IMR-90 (cell line): ENCODE results near the gene HSD17B4.

Source experiments
- BHLHE40 ChIP-seq: fragments of 150-350 bp; IDR thresholded peaks from 2 replicates; pipeline ENCODE4 v1.6.1; 2016; ENCODE audit warnings: mild to moderate bottlenecking, low read depth, low read length
- CHD1 ChIP-seq: IDR thresholded peaks from 2 replicates; pipeline ENCODE4 v1.6.1; 2012; ENCODE audit warnings: low read depth, low read length, improper control_type of control experiment
- MXI1 ChIP-seq: IDR thresholded peaks from 2 replicates; pipeline ENCODE4 v1.6.1; 2012; ENCODE audit warnings: low read depth, mild to moderate bottlenecking, low read length, moderate library complexity, borderline replicate concordance
- POLR2A ChIP-seq: IDR thresholded peaks from 2 replicates; pipeline ENCODE4 v1.6.1; 2012; ENCODE audit warnings: mild to moderate bottlenecking, low read depth, low read length
- RFX5 ChIP-seq: IDR thresholded peaks from 2 replicates; pipeline ENCODE4 v1.8.0; 2012; ENCODE audit warnings: low read depth, mild to moderate bottlenecking, low read length, moderate library complexity
- TF ChIP-seq, protein P1 (sequence below): conservative IDR thresholded peaks from 2 replicates; pipeline ENCODE4 v1.5.1; 2012; ENCODE audit warnings: mild to moderate bottlenecking, low read depth, low read length, improper control_type of control experiment

DNA sequence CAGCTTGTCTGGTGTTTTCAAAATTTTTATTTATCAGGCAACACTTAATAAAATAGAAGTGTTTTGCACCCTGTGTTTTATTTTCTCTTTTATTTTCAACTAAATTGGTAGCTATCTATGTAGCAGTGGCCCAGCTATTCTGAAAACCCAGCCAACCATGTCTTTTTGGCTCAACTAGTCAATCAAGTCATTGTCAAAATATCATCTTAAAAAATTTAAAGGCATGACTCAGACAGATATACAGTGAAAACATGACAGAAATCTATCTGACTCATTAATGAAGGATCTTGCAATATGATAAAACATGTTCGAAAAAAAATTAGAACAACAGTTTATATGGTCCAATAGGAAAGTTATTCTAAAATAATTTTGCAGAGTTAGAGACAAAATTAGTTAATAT, 75.1 kb downstream of the HSD17B4 start:
- TF ChIP-seq CHD1 (no peak), BHLHE40 (no peak), RFX5 (no peak), POLR2A (no peak), MXI1 (no peak)
- TF ChIP-seq, protein P1, sequence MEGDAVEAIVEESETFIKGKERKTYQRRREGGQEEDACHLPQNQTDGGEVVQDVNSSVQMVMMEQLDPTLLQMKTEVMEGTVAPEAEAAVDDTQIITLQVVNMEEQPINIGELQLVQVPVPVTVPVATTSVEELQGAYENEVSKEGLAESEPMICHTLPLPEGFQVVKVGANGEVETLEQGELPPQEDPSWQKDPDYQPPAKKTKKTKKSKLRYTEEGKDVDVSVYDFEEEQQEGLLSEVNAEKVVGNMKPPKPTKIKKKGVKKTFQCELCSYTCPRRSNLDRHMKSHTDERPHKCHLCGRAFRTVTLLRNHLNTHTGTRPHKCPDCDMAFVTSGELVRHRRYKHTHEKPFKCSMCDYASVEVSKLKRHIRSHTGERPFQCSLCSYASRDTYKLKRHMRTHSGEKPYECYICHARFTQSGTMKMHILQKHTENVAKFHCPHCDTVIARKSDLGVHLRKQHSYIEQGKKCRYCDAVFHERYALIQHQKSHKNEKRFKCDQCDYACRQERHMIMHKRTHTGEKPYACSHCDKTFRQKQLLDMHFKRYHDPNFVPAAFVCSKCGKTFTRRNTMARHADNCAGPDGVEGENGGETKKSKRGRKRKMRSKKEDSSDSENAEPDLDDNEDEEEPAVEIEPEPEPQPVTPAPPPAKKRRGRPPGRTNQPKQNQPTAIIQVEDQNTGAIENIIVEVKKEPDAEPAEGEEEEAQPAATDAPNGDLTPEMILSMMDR: no peak
